GM12878 (cell line): Measurements from ENCODE around the gene MAP2K2. TPM values are rescaled to one million over a fixed set of nuclear protein-coding genes. Genes with fewer than 3 reads are reported as not detected.
"Not testable (repeated sequence)": the region's sequence is repeated elsewhere in the genome, so short reads cannot be mapped to it uniquely, and the experiment has no call there.

Experiments used
- ATAC-seq: fragments of 200-7000 bp; cut with Tn5 transposase; 3 replicates; pipeline ENCODE4 v1.9.1; 2020; ENCODE audit warnings: mild to moderate bottlenecking, moderate library complexity
- BruUV-seq: library from RNA; stranded (reverse); fragments of 400-500 nt; replicated peaks from 2 replicates; lab custom pipeline; 2021; lab: Mats Ljungman, UMichigan
- CTCF ChIA-PET: fragments of 300-600 bp; sonication (Branson Sonifier 250); formaldehyde crosslinking; extraction: SDS; loops from one replicate; lab custom pipeline; 2021; ENCODE audit warnings: inconsistent platforms; lab: Yijun Ruan, JAX
- POLR2A ChIA-PET: fragments of 350-600 bp; formaldehyde crosslinking; extraction: SDS; loops from one replicate; lab custom pipeline; 2021; ENCODE audit warnings: inconsistent platforms; lab: Charles Lee
- RAD21 ChIA-PET: fragments of 300-600 bp; sonication (Branson Sonifier 250); formaldehyde crosslinking; loops from one replicate; lab custom pipeline; 2023; ENCODE audit warnings: antibody characterized with exemption; ENCODE audit not compliant: unreplicated experiment; lab: Charles Lee
- SMC1A ChIA-PET: fragments of 300-600 bp; sonication (Branson Sonifier 250); formaldehyde crosslinking; loops from one replicate; lab custom pipeline; 2023; ENCODE audit not compliant: unreplicated experiment, uncharacterized antibody; lab: Charles Lee
- DNase-seq: peaks from one replicate; pipeline ENCODE4 v3.0.0-alpha.2; 2011; ENCODE audit warnings: low read depth, low spot score
- FAIRE-seq: peaks from 3 replicates; lab custom pipeline; 2011; peaks lifted over from hg19 to GRCh38; lab: Jason Lieb, UNC
- H2AFZ ChIP-seq: 2 replicates; pipeline ENCODE4 v1.6.0; 2011; ENCODE audit warnings: low read depth, low read length, control low read depth; ENCODE audit not compliant: control insufficient read depth
- H3K27ac ChIP-seq: 2 replicates; pipeline ENCODE4 v1.5.1; 2011; ENCODE audit warnings: control low read depth; ENCODE audit not compliant: control insufficient read depth, insufficient read depth
- H3K27me3 ChIP-seq, 2 experiments: replicated peaks in 1 of 2; 2 replicates each; pipeline versions ENCODE4 v1.6.0 to v1.6.1; 2011; ENCODE audit warnings: low read length in 1 of 2; ENCODE audit not compliant: control insufficient read depth in 2 of 2, insufficient read depth in 2 of 2
- H3K36me3 ChIP-seq, 2 experiments: 2 replicates each; pipeline ENCODE4 v1.5.1; 2011; ENCODE audit warnings: low read length in 1 of 2; ENCODE audit not compliant: control insufficient read depth in 2 of 2, insufficient read depth in 2 of 2
- H3K4me1 ChIP-seq: 2 replicates; pipeline ENCODE4 v1.6.1; 2011; ENCODE audit warnings: mild to moderate bottlenecking, low read length, moderate library complexity, mixed read lengths; ENCODE audit not compliant: control insufficient read depth, insufficient read depth
- H3K4me2 ChIP-seq: 2 replicates; pipeline ENCODE4 v1.6.0; 2011; ENCODE audit warnings: control low read depth; ENCODE audit not compliant: control insufficient read depth, insufficient read depth
- H3K4me3 ChIP-seq: fragments of 200-600 bp; sonication (generic); 2 replicates; pipeline ENCODE4 v1.5.1; 2016
- H3K79me2 ChIP-seq: 2 replicates; pipeline ENCODE4 v1.6.0; 2011; ENCODE audit warnings: low read length; ENCODE audit not compliant: control insufficient read depth, insufficient read depth
- H3K9ac ChIP-seq: 2 replicates; pipeline ENCODE4 v1.8.0; 2011; ENCODE audit warnings: low read length, control low read depth, mixed read lengths; ENCODE audit not compliant: control insufficient read depth, insufficient read depth
- H3K9me3 ChIP-seq: replicated peaks from 3 replicates; pipeline ENCODE4 v1.5.1; 2011; ENCODE audit warnings: mild to moderate bottlenecking, low read length; ENCODE audit not compliant: control insufficient read depth, insufficient read depth
- H4K20me1 ChIP-seq: 2 replicates; pipeline ENCODE4 v1.6.0; 2011; ENCODE audit not compliant: control insufficient read depth, insufficient read depth
- CBFB ChIP-seq: IDR thresholded peaks from 2 replicates; pipeline ENCODE4 v1.6.1; 2016; ENCODE audit warnings: antibody characterized with exemption, low read depth
- E2F8 ChIP-seq: fragments of 450-650 bp; IDR thresholded peaks from 2 replicates; pipeline ENCODE4 v1.6.1; 2018; ENCODE audit warnings: mild to moderate bottlenecking, low read depth, moderate library complexity; ENCODE audit not compliant: partially characterized antibody
- EGR1 ChIP-seq, 2 experiments: IDR thresholded peaks; 1 replicate in 1 of 2; 2 replicates in 1 of 2; pipeline ENCODE4 v1.6.1; 2011 to 2012; ENCODE audit warnings: low read depth in 2 of 2, low read length in 2 of 2, borderline replicate concordance in 1 of 2, mild to moderate bottlenecking in 1 of 2, moderate library complexity in 1 of 2
- HCFC1 ChIP-seq: fragments of 150-350 bp; IDR thresholded peaks from 2 replicates; pipeline ENCODE4 v1.6.1; 2014; ENCODE audit warnings: low read length
- MEF2A ChIP-seq: IDR thresholded peaks from 2 replicates; pipeline ENCODE4 v1.6.1; 2011; ENCODE audit warnings: low read depth, mild to moderate bottlenecking, low read length, moderate library complexity; ENCODE audit not compliant: insufficient read depth
- MTA3 ChIP-seq: IDR thresholded peaks from 2 replicates; pipeline ENCODE4 v1.6.1; 2012; ENCODE audit warnings: low read length, inconsistent platforms, borderline replicate concordance
- NKRF ChIP-seq: fragments of 450-650 bp; conservative IDR thresholded peaks from 2 replicates; pipeline ENCODE4 v1.6.1; 2017; ENCODE audit warnings: mild to moderate bottlenecking, moderate library complexity
- ZNF274 ChIP-seq: IDR thresholded peaks from one replicate; pipeline ENCODE4 v1.8.0; 2011; ENCODE audit not compliant: insufficient read length, insufficient read depth
- WGBS: methylation state at CpG from one replicate; pipeline ENCODE4 v1.1.6; 2016; ENCODE audit warnings: low lambda C conversion rate; ENCODE audit not compliant: insufficient replicate concordance, insufficient coverage; ENCODE audit errors: missing lambda C conversion rate; 5-methylcytosine and 5-hydroxymethylcytosine counted together
- in situ Hi-C: fragments of 300-500 bp; cut with MboI; formaldehyde crosslinking; loops from 9 replicates; pipeline ENCODE4 v1.14.3; 2018; ENCODE audit warnings: mixed read lengths
- intact Hi-C: fragments of 100-400 bp; cut with micrococcal nuclease; formaldehyde crosslinking; loops from one replicate; pipeline ENCODE4 v1.14.2; 2022; ENCODE audit not compliant: unreplicated experiment
- polyA plus RNA-seq, 11 experiments: library from polyadenylated mRNA; depleted of rRNA in 4 of 11; unstranded in 6 of 11; stranded (reverse) in 5 of 11; fragments of >200 nt; fragmentation: Nextera tagmentation in 4 of 11; fragmentation: Illumina TruSeq in 1 of 11; extraction: Ambion mirVana in 4 of 11; extraction: Trizol in 1 of 11; gene quantifications; 1 replicate in 1 of 11; 2 replicates in 10 of 11; pipeline versions ENCODE4 v1.2.1 to v1.2.3, GENCODE V29; 2011 to 2016; ENCODE audit warnings: inconsistent platforms in 2 of 11, missing spikeins in 2 of 11, low read depth in 1 of 11
- total RNA-seq, 4 experiments: library from RNA; depleted of rRNA in 3 of 4; stranded (reverse); fragments of >200 nt in 3 of 4; fragmentation: Illumina TruSeq in 1 of 4; extraction: Trizol in 1 of 4; gene quantifications; 2 replicates each; pipeline versions ENCODE4 v1.2.1 to v1.2.3, GENCODE V29; 2013 to 2021

Gene MAP2K2
- total and polyA plus RNA-seq, 10 of the 15 experiments (the other 5 are each of a cell fraction or from before 2014, with no cell fraction given) = 1.00 to 210 (median 53.5) TPM

GRCh38 chr19:4136680-4137088 is 12.8 kb upstream of the MAP2K2 start:
- FAIRE-seq = no peak
- ChIA-PET POLR2A (no interaction called here), SMC1A (interaction anchor here (1.0 kb wide), 1 partner anchor 22 kb away, joined by 3 read pairs; no protein-coding TSS in a partner anchor), RAD21 (no interaction called here), CTCF (interaction anchor here (0.7 kb wide), 1 partner anchor 17 kb away, joined by 3 read pairs; no protein-coding TSS in a partner anchor)
- WGBS = 75% methylated on average over 8 of the region's 8 CpGs
- Histone ChIP-seq H3K4me1 (peaks cover 4% of the 10 kb centered on the region; the same call in 1 of the 2 replicates), H3K36me3 (no peaks in the 10 kb centered on the region), H3K9ac (no peak overlapping the region), H3K9me3 (no peaks in the 10 kb centered on the region), H3K4me2 (no peak overlapping the region), H3K27ac (no peak overlapping the region), H3K27me3 (no peaks in the 10 kb centered on the region), H4K20me1 (no peaks in the 10 kb centered on the region), H3K4me3 (no peak overlapping the region), H2AFZ (no peak overlapping the region)
- no TSS peak for BruUV-seq
- ATAC-seq = no peak
- intact Hi-C loops = no loop called here
- in situ Hi-C loops = no loop called here
- TF ChIP-seq ZNF274 = no peak
- TF ChIP-seq MTA3 = no peak
- no peak for TF ChIP-seq E2F8
- TF ChIP-seq MEF2A = no peak
- TF ChIP-seq EGR1 (IDR thresholded peaks at IDR 0.05; ENCODE audit: borderline replicate concordance in 1 of 2, low read depth in 2 of 2, low read length in 2 of 2) = no peak
- TF ChIP-seq NKRF = no peak
- no peak for TF ChIP-seq HCFC1
- TF ChIP-seq CBFB = no peak
- TF ChIP-seq, all 136 proteins: peak for 0
- no peak for DNase-seq
- no peaks in the 10 kb centered on the region for H3K79me2 ChIP-seq

- SMC1A ChIA-PET = interaction anchor here (1.7 kb wide), 1 partner anchor 150 kb away, joined by 6 read pairs; the partner anchor contains the start of gene EEF2
- H3K4me2 ChIP-seq, H4K20me1 ChIP-seq, H3K4me3 ChIP-seq, BruUV-seq, H3K36me3 ChIP-seq, ATAC-seq, H3K9ac ChIP-seq, CTCF ChIA-PET, H3K27ac ChIP-seq, DNase-seq, RAD21 ChIA-PET, POLR2A ChIA-PET, intact Hi-C loops, H3K27me3 ChIP-seq, H2AFZ ChIP-seq, FAIRE-seq, H3K4me1 ChIP-seq, H3K79me2 ChIP-seq, H3K9me3 ChIP-seq, in situ Hi-C loops: not testable (repeated sequence)
- 81% methylated on average over 7 of the region's 9 CpGs for WGBS
These were observed 11.5 kb upstream of the MAP2K2 start for GRCh38 chr19:4135386-4135785.
